HG03432 (cell line): ENCODE measurements around the gene STH.

Experiments used
- ATAC-seq: cut with Tn5 transposase; IDR thresholded peaks from one replicate; pipeline ENCODE4 v1.9.1; 2021; ENCODE audit warnings: mild to moderate bottlenecking, moderate library complexity; ENCODE audit not compliant: unreplicated experiment

Gene STH

GRCh38 chr17:45983614-45984310 is 15.3 kb upstream of the STH start:
- ATAC-seq = no peak

GRCh38 chr17:45984368-45984767 is 14.7 kb upstream of the STH start:
- ATAC-seq = no peak

GRCh38 chr17:45985447-45985846 is 13.6 kb upstream of the STH start:
- no peak for ATAC-seq

GRCh38 chr17:45986056-45986455 is 13.0 kb upstream of the STH start:
- ATAC-seq = no peak

- ATAC-seq = no peak
Measured at GRCh38 chr17:45987706-45988105, 11.3 kb upstream of the STH start.

- no peak for ATAC-seq
Measured at GRCh38 chr17:45989759-45990158, 9.3 kb upstream of the STH start.

GRCh38 chr17:45990886-45991285 is 8.2 kb upstream of the STH start:
- no peak for ATAC-seq

GRCh38 chr17:45991341-45991740 is 7.7 kb upstream of the STH start:
- ATAC-seq = no peak

GRCh38 chr17:45992175-45992574 is 6.9 kb upstream of the STH start:
- no peak for ATAC-seq

GRCh38 chr17:45992904-45993303 is 6.1 kb upstream of the STH start:
- no peak for ATAC-seq

GRCh38 chr17:45993962-45994627 is 5.0 kb upstream of the STH start:
- no peak for ATAC-seq

GRCh38 chr17:45994987-45995386 is 4.1 kb upstream of the STH start:
- no peak for ATAC-seq

- ATAC-seq = no peak
Measured at GRCh38 chr17:45995627-45996270, 3.3 kb upstream of the STH start.

GRCh38 chr17:45996282-45996937 is 2.6 kb upstream of the STH start:
- no peak for ATAC-seq

GRCh38 chr17:45997166-45997565 is 1.9 kb upstream of the STH start:
- ATAC-seq = no peak

GRCh38 chr17:45997624-45998023 is 1.4 kb upstream of the STH start:
- no peak for ATAC-seq

- ATAC-seq = no peak
Measured at GRCh38 chr17:45999900-46000290, 845 bp downstream of the STH start.

- ATAC-seq = no peak
Measured at GRCh38 chr17:46000292-46000691, 1.2 kb downstream of the STH start.

GRCh38 chr17:46000757-46001156 is 1.7 kb downstream of the STH start:
- no peak for ATAC-seq

GRCh38 chr17:46001390-46002310 is 2.6 kb downstream of the STH start:
- no peak for ATAC-seq
